ENCODE measurements around the gene PNPLA6. TPM values are rescaled to one million over a fixed set of nuclear protein-coding genes. Genes with fewer than 3 reads are reported as not detected.

The PNPLA6 gene
- total and polyA plus RNA-seq, 2 donors (not counting 1 experiment from before 2014, with no cell fraction given): 20.9 to 89.2 TPM

DNA sequence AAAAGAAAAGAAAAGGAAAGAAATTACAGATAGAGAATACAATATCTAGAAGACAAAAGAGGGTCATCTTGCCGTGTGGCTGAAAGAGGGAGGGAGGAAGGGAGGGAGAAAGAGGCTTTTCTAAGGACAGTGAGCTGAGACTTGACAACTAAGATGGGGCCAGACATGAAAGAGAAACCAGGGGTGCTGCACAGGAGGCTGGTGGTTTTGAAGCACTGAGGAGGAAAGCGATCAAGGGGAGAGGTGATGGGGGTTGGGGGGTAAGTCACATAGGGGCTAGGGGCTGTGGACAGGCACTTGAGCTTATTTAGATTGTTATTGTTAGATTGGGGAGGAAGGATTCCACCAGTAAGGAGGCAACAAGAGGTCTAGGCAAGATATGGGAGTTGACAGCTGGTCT is 17.3 kb downstream of the PNPLA6 start:
- Histone ChIP-seq H3K27ac (ENCODE audit: insufficient read depth, low read length) (no peak overlapping the region), H3K4me1 (ENCODE audit: control insufficient read depth, extremely low read depth, insufficient read depth, low read length) (no peaks in the 10 kb centered on the region), H3K9me3 (ENCODE audit: control insufficient read depth, insufficient read depth, low read depth, low read length) (no peaks in the 10 kb centered on the region), H3K9ac (ENCODE audit: insufficient read depth, low read length) (no peak overlapping the region), H3K27me3 (ENCODE audit: control insufficient read depth, insufficient read depth, low read length) (no peaks in the 10 kb centered on the region), H3K4me2 (ENCODE audit: extremely low read depth, insufficient read depth, low read length) (no peak overlapping the region), H4K20me1 (ENCODE audit: control insufficient read depth, extremely low read depth, insufficient read depth, low read length) (no peaks in the 10 kb centered on the region), H3K4me3 (replicated peaks in 1 of 4; ENCODE audit: control extremely low read depth in 1 of 4, insufficient read depth in 1 of 4, low read depth in 3 of 4, low read length in 4 of 4) (no peak overlapping the region), H3K36me3 (ENCODE audit: control insufficient read depth, insufficient read depth, low read length) (peaks cover 24% of the 10 kb centered on the region), H2AFZ (ENCODE audit: low read length) (no peak overlapping the region), H3K79me2 (ENCODE audit: control insufficient read depth, insufficient read depth, low read length) (no peaks in the 10 kb centered on the region)
- DNase-seq (ENCODE audit: low read depth in 2 of 2): no peak
- TF ChIP-seq EZH2 (IDR thresholded peaks at IDR 0.05; ENCODE audit: low read length, missing control alignments): no peak
- TF ChIP-seq, protein P1, sequence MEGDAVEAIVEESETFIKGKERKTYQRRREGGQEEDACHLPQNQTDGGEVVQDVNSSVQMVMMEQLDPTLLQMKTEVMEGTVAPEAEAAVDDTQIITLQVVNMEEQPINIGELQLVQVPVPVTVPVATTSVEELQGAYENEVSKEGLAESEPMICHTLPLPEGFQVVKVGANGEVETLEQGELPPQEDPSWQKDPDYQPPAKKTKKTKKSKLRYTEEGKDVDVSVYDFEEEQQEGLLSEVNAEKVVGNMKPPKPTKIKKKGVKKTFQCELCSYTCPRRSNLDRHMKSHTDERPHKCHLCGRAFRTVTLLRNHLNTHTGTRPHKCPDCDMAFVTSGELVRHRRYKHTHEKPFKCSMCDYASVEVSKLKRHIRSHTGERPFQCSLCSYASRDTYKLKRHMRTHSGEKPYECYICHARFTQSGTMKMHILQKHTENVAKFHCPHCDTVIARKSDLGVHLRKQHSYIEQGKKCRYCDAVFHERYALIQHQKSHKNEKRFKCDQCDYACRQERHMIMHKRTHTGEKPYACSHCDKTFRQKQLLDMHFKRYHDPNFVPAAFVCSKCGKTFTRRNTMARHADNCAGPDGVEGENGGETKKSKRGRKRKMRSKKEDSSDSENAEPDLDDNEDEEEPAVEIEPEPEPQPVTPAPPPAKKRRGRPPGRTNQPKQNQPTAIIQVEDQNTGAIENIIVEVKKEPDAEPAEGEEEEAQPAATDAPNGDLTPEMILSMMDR (conservative IDR thresholded peaks at IDR 0.05 in 1 of 2, IDR thresholded peaks at IDR 0.05 in 1 of 2; ENCODE audit: low read depth in 1 of 2, low read length in 2 of 2): no peak

DNA sequence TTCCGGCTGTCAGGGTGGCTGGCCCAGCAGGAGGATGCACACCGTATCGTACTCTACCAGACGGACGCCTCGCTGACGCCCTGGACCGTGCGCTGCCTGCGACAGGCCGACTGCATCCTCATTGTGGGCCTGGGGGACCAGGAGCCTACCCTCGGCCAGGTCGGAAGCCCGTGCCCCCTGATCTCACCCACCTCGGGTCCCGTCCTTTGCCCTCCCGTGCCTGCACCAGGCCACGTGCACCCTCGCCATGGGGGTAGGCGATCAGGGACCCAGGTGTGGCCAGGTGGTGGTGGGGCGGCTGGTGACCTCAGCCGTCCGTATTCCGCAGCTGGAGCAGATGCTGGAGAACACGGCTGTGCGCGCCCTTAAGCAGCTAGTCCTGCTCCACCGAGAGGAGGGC is 19.0 kb downstream of the PNPLA6 start:
- Histone ChIP-seq H3K36me3 (ENCODE audit: control insufficient read depth, insufficient read depth, low read length) (peaks cover 35% of the 10 kb centered on the region), H2AFZ (ENCODE audit: low read length) (no peak overlapping the region), H3K79me2 (ENCODE audit: control insufficient read depth, insufficient read depth, low read length) (no peaks in the 10 kb centered on the region), H3K4me2 (ENCODE audit: extremely low read depth, insufficient read depth, low read length) (no peak overlapping the region), H3K27ac (ENCODE audit: insufficient read depth, low read length) (no peak overlapping the region), H3K27me3 (ENCODE audit: control insufficient read depth, insufficient read depth, low read length) (no peaks in the 10 kb centered on the region), H4K20me1 (ENCODE audit: control insufficient read depth, extremely low read depth, insufficient read depth, low read length) (no peaks in the 10 kb centered on the region), H3K4me3 (replicated peaks in 1 of 4; ENCODE audit: control extremely low read depth in 1 of 4, insufficient read depth in 1 of 4, low read depth in 3 of 4, low read length in 4 of 4) (no peak overlapping the region), H3K4me1 (ENCODE audit: control insufficient read depth, extremely low read depth, insufficient read depth, low read length) (no peaks in the 10 kb centered on the region), H3K9ac (ENCODE audit: insufficient read depth, low read length) (no peak overlapping the region), H3K9me3 (ENCODE audit: control insufficient read depth, insufficient read depth, low read depth, low read length) (no peaks in the 10 kb centered on the region)
- TF ChIP-seq, protein P1 (conservative IDR thresholded peaks at IDR 0.05 in 1 of 2, IDR thresholded peaks at IDR 0.05 in 1 of 2; ENCODE audit: low read depth in 1 of 2, low read length in 2 of 2): no peak
- TF ChIP-seq EZH2 (IDR thresholded peaks at IDR 0.05; ENCODE audit: low read length, missing control alignments): no peak
- no peak for DNase-seq (ENCODE audit: low read depth in 2 of 2)

GRCh38 chr19:7554990-7555864 is 19.7 kb downstream of the PNPLA6 start:
- no peak for DNase-seq (ENCODE audit: low read depth in 2 of 2)
- H3K4me1 ChIP-seq (ENCODE audit: control insufficient read depth, extremely low read depth, insufficient read depth, low read length): no peaks in the 10 kb centered on the region
- H4K20me1 ChIP-seq (ENCODE audit: control insufficient read depth, extremely low read depth, insufficient read depth, low read length): no peaks in the 10 kb centered on the region
- no peak overlapping the region for H3K4me3 ChIP-seq (replicated peaks in 1 of 4; ENCODE audit: control extremely low read depth in 1 of 4, insufficient read depth in 1 of 4, low read depth in 3 of 4, low read length in 4 of 4)
- no peaks in the 10 kb centered on the region for H3K27me3 ChIP-seq (ENCODE audit: control insufficient read depth, insufficient read depth, low read length)
- H3K9ac ChIP-seq (ENCODE audit: insufficient read depth, low read length): no peak overlapping the region
- H3K79me2 ChIP-seq (ENCODE audit: control insufficient read depth, insufficient read depth, low read length): no peaks in the 10 kb centered on the region
- no peak overlapping the region for H2AFZ ChIP-seq (ENCODE audit: low read length)
- no peak overlapping the region for H3K27ac ChIP-seq (ENCODE audit: insufficient read depth, low read length)
- H3K36me3 ChIP-seq (ENCODE audit: control insufficient read depth, insufficient read depth, low read length): peaks cover 30% of the 10 kb centered on the region
- TF ChIP-seq, protein P1 (conservative IDR thresholded peaks at IDR 0.05 in 1 of 2, IDR thresholded peaks at IDR 0.05 in 1 of 2; ENCODE audit: low read depth in 1 of 2, low read length in 2 of 2): no peak
- TF ChIP-seq EZH2 (IDR thresholded peaks at IDR 0.05; ENCODE audit: low read length, missing control alignments): no peak
- no peaks in the 10 kb centered on the region for H3K9me3 ChIP-seq (ENCODE audit: control insufficient read depth, insufficient read depth, low read depth, low read length)
- H3K4me2 ChIP-seq (ENCODE audit: extremely low read depth, insufficient read depth, low read length): no peak overlapping the region
